GM12878 (cell line): ENCODE data around the gene GGPS1. TPM values are rescaled to one million over a fixed set of nuclear protein-coding genes. Genes with fewer than 3 reads are reported as not detected.

ENCODE experiments used
- CHD4 ChIP-seq: fragments of 200-600 bp; sonication (generic); IDR thresholded peaks from 2 replicates; pipeline ENCODE4 v1.6.1; 2016; ENCODE audit warnings: mild to moderate bottlenecking
- FOXM1 ChIP-seq: IDR thresholded peaks from 2 replicates; pipeline ENCODE4 v1.6.1; 2012; ENCODE audit warnings: low read depth, mild to moderate bottlenecking, inconsistent platforms, low read length, moderate library complexity
- MYB ChIP-seq: fragments of 150-350 bp; IDR thresholded peaks from 2 replicates; pipeline ENCODE4 v1.6.1; 2014; ENCODE audit warnings: mild to moderate bottlenecking, low read depth, low read length, borderline replicate concordance
- NFIC ChIP-seq: IDR thresholded peaks from 2 replicates; pipeline ENCODE4 v1.6.1; 2012; ENCODE audit warnings: low read depth, mild to moderate bottlenecking, inconsistent platforms, low read length, moderate library complexity
- POLR2A ChIP-seq: IDR thresholded peaks from 2 replicates; pipeline ENCODE4 v1.6.1; 2011; ENCODE audit warnings: low read depth, mild to moderate bottlenecking, low read length
- TCF12 ChIP-seq: IDR thresholded peaks from 2 replicates; pipeline ENCODE4 v1.6.1; 2011; ENCODE audit warnings: low read depth, mild to moderate bottlenecking, low read length
- polyA plus RNA-seq, 11 experiments: library from polyadenylated mRNA; depleted of rRNA in 4 of 11; unstranded in 6 of 11; stranded (reverse) in 5 of 11; fragments of >200 nt; fragmentation: Nextera tagmentation in 4 of 11; fragmentation: Illumina TruSeq in 1 of 11; extraction: Ambion mirVana in 4 of 11; extraction: Trizol in 1 of 11; gene quantifications; 1 replicate in 1 of 11; 2 replicates in 10 of 11; pipeline versions ENCODE4 v1.2.1 to v1.2.3, GENCODE V29; 2011 to 2016; ENCODE audit warnings: inconsistent platforms in 2 of 11, missing spikeins in 2 of 11, low read depth in 1 of 11
- total RNA-seq, 4 experiments: library from RNA; depleted of rRNA in 3 of 4; stranded (reverse); fragments of >200 nt in 3 of 4; fragmentation: Illumina TruSeq in 1 of 4; extraction: Trizol in 1 of 4; gene quantifications; 2 replicates each; pipeline versions ENCODE4 v1.2.1 to v1.2.3, GENCODE V29; 2013 to 2021
- TF ChIP-seq, protein P1 (sequence below): fragments of 450-650 bp; IDR thresholded peaks from 2 replicates; pipeline ENCODE4 v1.6.1; 2017; ENCODE audit warnings: mild to moderate bottlenecking, moderate library complexity
- TF ChIP-seq, protein P2 (sequence below): IDR thresholded peaks from 2 replicates; pipeline ENCODE4 v1.6.1; 2011; ENCODE audit warnings: borderline replicate concordance, low read depth, mild to moderate bottlenecking, moderate library complexity, low read length; ENCODE audit not compliant: insufficient read depth, poor library complexity, severe bottlenecking

GGPS1 gene
- total and polyA plus RNA-seq, 10 of the 15 experiments (the other 5 are each of a cell fraction or from before 2014, with no cell fraction given) = 15.1 to 36.0 (median 25.3) TPM

DNA sequence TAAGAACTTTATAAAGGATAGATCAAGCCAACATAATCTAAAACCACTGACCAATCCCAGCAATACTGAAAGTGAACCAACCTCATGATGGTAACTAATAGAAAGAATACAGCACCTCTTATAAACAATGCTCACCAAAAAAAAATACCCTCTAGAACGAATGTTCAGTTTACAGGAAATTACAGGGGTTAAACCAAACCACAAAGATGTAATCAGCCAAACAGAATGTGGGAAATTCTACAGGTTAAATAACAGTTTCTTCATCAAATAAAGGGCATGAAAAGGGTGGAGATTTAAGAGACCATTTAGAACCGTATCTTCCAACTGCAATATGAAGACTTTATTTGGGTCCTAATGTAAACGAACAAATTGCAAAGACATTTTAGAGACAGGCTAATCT, 30.8 kb upstream of the GGPS1 start (continued):
- TF ChIP-seq, protein P1, sequence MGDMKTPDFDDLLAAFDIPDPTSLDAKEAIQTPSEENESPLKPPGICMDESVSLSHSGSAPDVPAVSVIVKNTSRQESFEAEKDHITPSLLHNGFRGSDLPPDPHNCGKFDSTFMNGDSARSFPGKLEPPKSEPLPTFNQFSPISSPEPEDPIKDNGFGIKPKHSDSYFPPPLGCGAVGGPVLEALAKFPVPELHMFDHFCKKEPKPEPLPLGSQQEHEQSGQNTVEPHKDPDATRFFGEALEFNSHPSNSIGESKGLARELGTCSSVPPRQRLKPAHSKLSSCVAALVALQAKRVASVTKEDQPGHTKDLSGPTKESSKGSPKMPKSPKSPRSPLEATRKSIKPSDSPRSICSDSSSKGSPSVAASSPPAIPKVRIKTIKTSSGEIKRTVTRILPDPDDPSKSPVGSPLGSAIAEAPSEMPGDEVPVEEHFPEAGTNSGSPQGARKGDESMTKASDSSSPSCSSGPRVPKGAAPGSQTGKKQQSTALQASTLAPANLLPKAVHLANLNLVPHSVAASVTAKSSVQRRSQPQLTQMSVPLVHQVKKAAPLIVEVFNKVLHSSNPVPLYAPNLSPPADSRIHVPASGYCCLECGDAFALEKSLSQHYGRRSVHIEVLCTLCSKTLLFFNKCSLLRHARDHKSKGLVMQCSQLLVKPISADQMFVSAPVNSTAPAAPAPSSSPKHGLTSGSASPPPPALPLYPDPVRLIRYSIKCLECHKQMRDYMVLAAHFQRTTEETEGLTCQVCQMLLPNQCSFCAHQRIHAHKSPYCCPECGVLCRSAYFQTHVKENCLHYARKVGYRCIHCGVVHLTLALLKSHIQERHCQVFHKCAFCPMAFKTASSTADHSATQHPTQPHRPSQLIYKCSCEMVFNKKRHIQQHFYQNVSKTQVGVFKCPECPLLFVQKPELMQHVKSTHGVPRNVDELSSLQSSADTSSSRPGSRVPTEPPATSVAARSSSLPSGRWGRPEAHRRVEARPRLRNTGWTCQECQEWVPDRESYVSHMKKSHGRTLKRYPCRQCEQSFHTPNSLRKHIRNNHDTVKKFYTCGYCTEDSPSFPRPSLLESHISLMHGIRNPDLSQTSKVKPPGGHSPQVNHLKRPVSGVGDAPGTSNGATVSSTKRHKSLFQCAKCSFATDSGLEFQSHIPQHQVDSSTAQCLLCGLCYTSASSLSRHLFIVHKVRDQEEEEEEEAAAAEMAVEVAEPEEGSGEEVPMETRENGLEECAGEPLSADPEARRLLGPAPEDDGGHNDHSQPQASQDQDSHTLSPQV = no peak
- TF ChIP-seq MYB (no peak), TCF12 (no peak), POLR2A (no peak), FOXM1 (no peak; the same call in 1 of the 2 replicates), CHD4 (no peak), NFIC (peak; percentile 55; the same call in 1 of the 2 replicates)
- TF ChIP-seq, protein P2, sequence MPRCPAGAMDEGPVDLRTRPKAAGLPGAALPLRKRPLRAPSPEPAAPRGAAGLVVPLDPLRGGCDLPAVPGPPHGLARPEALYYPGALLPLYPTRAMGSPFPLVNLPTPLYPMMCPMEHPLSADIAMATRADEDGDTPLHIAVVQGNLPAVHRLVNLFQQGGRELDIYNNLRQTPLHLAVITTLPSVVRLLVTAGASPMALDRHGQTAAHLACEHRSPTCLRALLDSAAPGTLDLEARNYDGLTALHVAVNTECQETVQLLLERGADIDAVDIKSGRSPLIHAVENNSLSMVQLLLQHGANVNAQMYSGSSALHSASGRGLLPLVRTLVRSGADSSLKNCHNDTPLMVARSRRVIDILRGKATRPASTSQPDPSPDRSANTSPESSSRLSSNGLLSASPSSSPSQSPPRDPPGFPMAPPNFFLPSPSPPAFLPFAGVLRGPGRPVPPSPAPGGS = no peak
- TF ChIP-seq, all 136 proteins: peak for 12
